Measurements from ENCODE around the gene TSPAN14. TPM values are rescaled to one million over a fixed set of nuclear protein-coding genes. Genes with fewer than 3 reads are reported as not detected.
"Not testable (repeated sequence)": the region's sequence is repeated elsewhere in the genome, so short reads cannot be mapped to it uniquely, and the experiment has no call there.

The TSPAN14 gene
- total RNA-seq, 1 donor from 2014 or later = 35.7 TPM

- no peak for DNase-seq
Measured at GRCh38 chr10:80472234-80473095, 18.4 kb downstream of the TSPAN14 start.

- no peak for DNase-seq
Measured at GRCh38 chr10:80473096-80473657, 19.1 kb downstream of the TSPAN14 start.

- no peak for DNase-seq
Measured at GRCh38 chr10:80473692-80474596, 19.8 kb downstream of the TSPAN14 start.

- no peak for DNase-seq
Measured at GRCh38 chr10:80474597-80474910, 20.4 kb downstream of the TSPAN14 start.

- no peak for DNase-seq
Measured at GRCh38 chr10:80474941-80475340, 20.8 kb downstream of the TSPAN14 start.

- DNase-seq = not testable (repeated sequence)
Measured at GRCh38 chr10:80475641-80476040, 21.5 kb downstream of the TSPAN14 start.

- no peak for DNase-seq
Measured at GRCh38 chr10:80476685-80477084, 22.6 kb downstream of the TSPAN14 start.

GRCh38 chr10:80477813-80478212, 23.7 kb downstream of the TSPAN14 start:
- DNase-seq = no peak

- not testable (repeated sequence) for DNase-seq
Measured at GRCh38 chr10:80480373-80480772, 26.3 kb downstream of the TSPAN14 start.

- DNase-seq = no peak
Measured at GRCh38 chr10:80480852-80481251, 26.7 kb downstream of the TSPAN14 start.

- no peak for DNase-seq
Measured at GRCh38 chr10:80484243-80484642, 30.1 kb downstream of the TSPAN14 start.

GRCh38 chr10:80484676-80485075, 30.6 kb downstream of the TSPAN14 start:
- no peak for DNase-seq

- DNase-seq = no peak
Measured at GRCh38 chr10:80485076-80485945, 31.2 kb downstream of the TSPAN14 start.

- no peak for DNase-seq
Measured at GRCh38 chr10:80485946-80486764, 32.0 kb downstream of the TSPAN14 start.

GRCh38 chr10:80486785-80487420, 32.8 kb downstream of the TSPAN14 start:
- no peak for DNase-seq

- DNase-seq = no peak
Measured at GRCh38 chr10:80487421-80487785, 33.3 kb downstream of the TSPAN14 start.

- DNase-seq = no peak
Measured at GRCh38 chr10:80487791-80488538, 33.9 kb downstream of the TSPAN14 start.

- DNase-seq = no peak
Measured at GRCh38 chr10:80488539-80489066, 34.5 kb downstream of the TSPAN14 start.

- no peak for DNase-seq
Measured at GRCh38 chr10:80489371-80490112, 35.4 kb downstream of the TSPAN14 start.

Measured in occipital lobe (tissue), 2 donors.